Neural cell (in vitro differentiated cells): ENCODE measurements around the gene SKAP1. TPM values are rescaled to one million over a fixed set of nuclear protein-coding genes. Genes with fewer than 3 reads are reported as not detected.

Experiments used
- H2AFZ ChIP-seq: fragments of 200-600, 300-800 bp; sonication (generic), shearing (Covaris generic); 2 replicates; pipeline ENCODE4 v1.6.0; 2014; ENCODE audit warnings: low read depth, mild to moderate bottlenecking, antibody characterized with exemption, low read length, moderate library complexity
- H3F3A ChIP-seq: fragments of 200-600 bp; shearing (Covaris generic); 2 replicates; pipeline ENCODE4 v1.6.1; 2016; ENCODE audit warnings: mild to moderate bottlenecking, moderate library complexity, mixed read lengths, antibody characterized with exemption, low read length; ENCODE audit not compliant: insufficient read depth, poor library complexity, severe bottlenecking
- H3K27ac ChIP-seq: fragments of 200-600, 300-800 bp; sonication (generic), shearing (Covaris generic); 2 replicates; pipeline ENCODE4 v1.5.1; 2014; ENCODE audit warnings: mild to moderate bottlenecking, low read length, moderate library complexity
- H3K27me3 ChIP-seq: fragments of 300-800, 200-600 bp; sonication (generic), shearing (Covaris generic); 2 replicates; pipeline ENCODE4 v1.6.0; 2014; ENCODE audit warnings: mild to moderate bottlenecking, low read depth, low read length, moderate library complexity; ENCODE audit not compliant: insufficient read depth
- H3K36me3 ChIP-seq: fragments of 300-800, 200-600 bp; sonication (generic), shearing (Covaris generic); 2 replicates; pipeline ENCODE4 v1.5.1; 2014; ENCODE audit warnings: mild to moderate bottlenecking, antibody characterized with exemption, low read length, moderate library complexity; ENCODE audit not compliant: insufficient read depth
- H3K4me2 ChIP-seq: fragments of 300-800, 200-600 bp; sonication (generic), shearing (Covaris generic); 2 replicates; pipeline ENCODE4 v1.6.0; 2014; ENCODE audit warnings: mild to moderate bottlenecking, low read length
- H3K4me3 ChIP-seq: fragments of 300-800, 200-600 bp; sonication (generic), shearing (Covaris generic); 2 replicates; pipeline ENCODE4 v1.5.1; 2014; ENCODE audit warnings: mild to moderate bottlenecking, low read length, moderate library complexity
- H3K79me2 ChIP-seq: fragments of 200-600 bp; shearing (Covaris generic); replicated peaks from 2 replicates; pipeline ENCODE4 v1.6.0; 2014; ENCODE audit warnings: mild to moderate bottlenecking, low read length, moderate library complexity; ENCODE audit not compliant: insufficient read depth
- H3K9ac ChIP-seq: fragments of 300-800, 200-600 bp; sonication (generic), shearing (Covaris generic); 2 replicates; pipeline ENCODE4 v1.6.1; 2016; ENCODE audit warnings: mild to moderate bottlenecking, low read length, mixed read lengths
- H3K9me2 ChIP-seq: fragments of 200-600 bp; shearing (Covaris generic); 2 replicates; pipeline ENCODE4 v1.6.1; 2016; ENCODE audit warnings: mild to moderate bottlenecking, low read length, mixed read lengths; ENCODE audit not compliant: insufficient read depth
- H3K9me3 ChIP-seq: fragments of 200-600, 300-800 bp; sonication (generic), shearing (Covaris generic); 2 replicates; pipeline ENCODE4 v1.6.1; 2016; ENCODE audit warnings: mild to moderate bottlenecking, mixed run types, low read length, moderate library complexity, mixed read lengths
- H4K20me1 ChIP-seq: fragments of 200-600 bp; shearing (Covaris generic); 2 replicates; pipeline ENCODE4 v1.6.1; 2016; ENCODE audit warnings: mild to moderate bottlenecking, mixed run types; ENCODE audit not compliant: insufficient read depth
- CTCF ChIP-seq: fragments of 450-650 bp; IDR thresholded peaks from 2 replicates; pipeline ENCODE4 v1.5.1; 2014; ENCODE audit warnings: antibody characterized with exemption, mild to moderate bottlenecking, moderate library complexity; ENCODE audit not compliant: poor library complexity, severe bottlenecking
- EP300 ChIP-seq: fragments of 450-650 bp; conservative IDR thresholded peaks from 2 replicates; pipeline ENCODE4 v1.6.1; 2014; ENCODE audit warnings: antibody characterized with exemption, mild to moderate bottlenecking, moderate library complexity; ENCODE audit not compliant: poor library complexity, severe bottlenecking
- EZH2 ChIP-seq: fragments of 200-600, 300-800 bp; shearing (Covaris generic), sonication (generic); IDR thresholded peaks from 2 replicates; pipeline ENCODE4 v1.6.1; 2014; ENCODE audit warnings: antibody characterized with exemption, low read length, borderline replicate concordance, mild to moderate bottlenecking; ENCODE audit not compliant: insufficient read depth, poor library complexity, severe bottlenecking
- MXI1 ChIP-seq: fragments of 450-650 bp; conservative IDR thresholded peaks from 2 replicates; pipeline ENCODE4 v1.6.1; 2014; ENCODE audit warnings: antibody characterized with exemption, mild to moderate bottlenecking; ENCODE audit not compliant: poor library complexity, severe bottlenecking
- POLR2AphosphoS5 ChIP-seq: IDR thresholded peaks from 2 replicates; pipeline ENCODE4 v1.6.1; 2012
- RAD21 ChIP-seq: fragments of 450-650 bp; conservative IDR thresholded peaks from 2 replicates; pipeline ENCODE4 v1.6.1; 2014; ENCODE audit warnings: antibody characterized with exemption, mild to moderate bottlenecking, moderate library complexity
- REST ChIP-seq: IDR thresholded peaks from 2 replicates; pipeline ENCODE4 v1.6.1; 2012; ENCODE audit warnings: borderline replicate concordance
- SMC3 ChIP-seq: fragments of 450-650 bp; conservative IDR thresholded peaks from 2 replicates; pipeline ENCODE4 v1.6.1; 2014; ENCODE audit warnings: antibody characterized with exemption, mild to moderate bottlenecking, moderate library complexity; ENCODE audit not compliant: poor library complexity
- TAF1 ChIP-seq: IDR thresholded peaks from 2 replicates; pipeline ENCODE4 v1.6.1; 2012; ENCODE audit warnings: low read depth
- polyA plus RNA-seq: library from polyadenylated mRNA; depleted of rRNA; stranded (reverse); fragments of >200 nt; gene quantifications from 2 replicates; pipeline ENCODE4 v1.2.3, GENCODE V29; 2014

Gene SKAP1
- polyA plus RNA-seq, 1 donor from 2014 or later, result 0.63 TPM

DNA sequence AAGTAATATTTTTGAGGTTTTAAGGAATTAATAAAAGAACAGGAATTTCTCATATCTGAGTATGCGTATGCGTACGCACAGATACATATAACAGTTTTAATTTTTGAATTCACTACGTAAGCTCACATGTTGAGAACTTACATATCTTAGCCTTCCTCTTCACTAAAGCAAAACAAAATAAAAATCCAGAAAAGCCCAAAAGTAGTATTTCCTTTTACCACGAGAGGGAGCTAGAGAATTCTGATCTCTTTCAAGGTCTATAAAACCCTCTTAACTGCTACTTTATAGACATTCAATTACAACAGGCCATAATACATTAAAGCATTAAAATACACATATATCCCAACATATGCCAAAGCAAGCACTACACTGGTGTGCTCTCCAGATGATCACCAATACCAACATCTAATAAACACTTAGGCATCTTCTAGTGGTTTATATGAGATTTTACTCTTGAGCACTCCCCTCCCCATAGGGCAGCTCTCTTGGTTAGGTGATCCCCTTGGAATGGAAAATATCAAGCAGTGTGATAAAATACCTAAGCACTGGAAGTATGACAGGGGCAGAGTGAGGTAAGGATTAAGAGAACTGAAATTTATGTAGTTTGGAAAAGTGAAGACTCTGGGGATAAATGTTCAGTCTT is 94.0 kb downstream of the SKAP1 start:
- Histone ChIP-seq H2AFZ (no peak overlapping the region), H4K20me1 (no peaks in the 10 kb centered on the region), H3K9me2 (no peaks in the 10 kb centered on the region), H3F3A (no peaks in the 10 kb centered on the region), H3K36me3 (no peaks in the 10 kb centered on the region), H3K9ac (no peak overlapping the region), H3K79me2 (no peaks in the 10 kb centered on the region), H3K27ac (no peak overlapping the region), H3K27me3 (peaks cover 57% of the 10 kb centered on the region), H3K4me3 (no peak overlapping the region), H3K9me3 (no peaks in the 10 kb centered on the region), H3K4me2 (no peak overlapping the region)
- TF ChIP-seq CTCF (peak; percentile 81), EP300 (no peak), RAD21 (peak; percentile 81), TAF1 (no peak), SMC3 (peak; percentile 90), POLR2AphosphoS5 (no peak)

DNA sequence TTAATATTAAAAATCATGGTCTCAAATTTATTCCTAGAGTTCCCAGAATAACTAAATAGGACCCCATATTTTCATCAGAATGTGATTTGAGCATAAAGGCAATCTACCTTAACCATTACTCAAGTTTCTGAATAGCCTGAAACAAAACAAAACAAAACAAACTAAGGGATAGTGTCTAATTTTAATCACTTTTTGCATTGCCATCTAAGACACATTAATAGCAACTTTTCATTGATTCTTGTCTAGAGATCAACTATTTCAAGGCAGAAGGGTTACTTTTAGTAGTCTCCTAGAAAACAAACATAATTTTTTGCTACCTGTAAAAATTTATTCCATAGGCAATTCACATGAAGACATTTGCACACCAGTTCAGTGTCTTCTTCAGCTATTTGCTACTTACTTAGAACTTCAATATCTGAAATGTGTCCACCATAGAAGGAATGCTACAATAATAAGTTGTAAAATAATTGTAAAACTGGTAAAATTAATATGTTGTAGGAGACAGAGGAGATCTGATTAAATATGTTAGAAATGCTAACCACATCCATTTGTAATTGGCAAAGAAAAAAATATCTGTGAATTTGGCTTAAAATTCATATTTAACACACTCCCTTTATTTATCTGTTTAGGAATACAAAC is 94.7 kb downstream of the SKAP1 start:
- no peak for TF ChIP-seq CTCF
- TF ChIP-seq RAD21, result no peak
- TF ChIP-seq SMC3, result no peak
- no peak for TF ChIP-seq EP300
- no peak for TF ChIP-seq POLR2AphosphoS5
- no peak for TF ChIP-seq TAF1
- TF ChIP-seq EZH2, result no peak
- TF ChIP-seq MXI1, result no peak
- TF ChIP-seq REST, result no peak
- Histone ChIP-seq H4K20me1 (no peaks in the 10 kb centered on the region), H3K36me3 (no peaks in the 10 kb centered on the region), H2AFZ (no peak overlapping the region), H3F3A (no peaks in the 10 kb centered on the region), H3K9ac (no peak overlapping the region), H3K27me3 (peaks cover 64% of the 10 kb centered on the region), H3K79me2 (no peaks in the 10 kb centered on the region), H3K4me3 (no peak overlapping the region), H3K4me2 (no peak overlapping the region), H3K9me3 (no peaks in the 10 kb centered on the region), H3K9me2 (no peaks in the 10 kb centered on the region), H3K27ac (no peak overlapping the region)
